MCF 10A (cell line): ENCODE measurements around the gene KRT27. TPM values are rescaled to one million over a fixed set of nuclear protein-coding genes. Genes with fewer than 3 reads are reported as not detected.
"Not testable (repeated sequence)": the region's sequence is repeated elsewhere in the genome, so short reads cannot be mapped to it uniquely, and the experiment has no call there.

Experiments
- BruUV-seq: library from RNA; stranded (reverse); fragments of 400-500 nt; replicated peaks from 2 replicates; lab custom pipeline; 2021; lab: Mats Ljungman, UMichigan
- CTCF ChIA-PET: fragments of 300-600 bp; sonication (Branson Sonifier 250); formaldehyde crosslinking; extraction: SDS; loops from one replicate; lab custom pipeline; 2021; ENCODE audit warnings: antibody characterized with exemption, inconsistent platforms; lab: Yijun Ruan, JAX
- POLR2A ChIA-PET: fragments of 300-600, 350-650 bp; sonication (Branson Sonifier 250); formaldehyde crosslinking; extraction: SDS; loops from one replicate; lab custom pipeline; 2020; ENCODE audit warnings: antibody characterized with exemption, inconsistent platforms; lab: Yijun Ruan, JAX
- DNase-seq: peaks from one replicate; pipeline ENCODE4 v3.0.0-alpha.2; 2018; ENCODE audit not compliant: unreplicated experiment
- H3K27ac Mint-ChIP-seq: one replicate; pipeline ENCODE4 v1.8.0; 2022; ENCODE audit warnings: mild to moderate bottlenecking, low read depth, mixed read lengths; ENCODE audit not compliant: unreplicated experiment
- H3K27me3 Mint-ChIP-seq: one replicate; pipeline ENCODE4 v1.8.0; 2022; ENCODE audit warnings: mixed read lengths; ENCODE audit not compliant: insufficient read depth, unreplicated experiment
- H3K36me3 Mint-ChIP-seq: one replicate; pipeline ENCODE4 v1.8.0; 2022; ENCODE audit warnings: mild to moderate bottlenecking, moderate library complexity, mixed read lengths; ENCODE audit not compliant: insufficient read depth, unreplicated experiment
- H3K4me1 Mint-ChIP-seq: one replicate; pipeline ENCODE4 v1.8.0; 2022; ENCODE audit warnings: mixed read lengths; ENCODE audit not compliant: insufficient read depth, unreplicated experiment
- H3K4me3 Mint-ChIP-seq: one replicate; pipeline ENCODE4 v1.8.0; 2022; ENCODE audit warnings: mild to moderate bottlenecking, moderate library complexity, mixed read lengths; ENCODE audit not compliant: unreplicated experiment
- H3K9me3 Mint-ChIP-seq: one replicate; pipeline ENCODE4 v1.8.0; 2022; ENCODE audit warnings: mixed read lengths; ENCODE audit not compliant: unreplicated experiment
- CTCF ChIP-seq: fragments of 200-600 bp; IDR thresholded peaks from one replicate; pipeline ENCODE4 v1.8.0; 2022; ENCODE audit warnings: antibody characterized with exemption, mild to moderate bottlenecking; ENCODE audit not compliant: unreplicated experiment
- intact Hi-C: fragments of 100-400 bp; cut with micrococcal nuclease; formaldehyde crosslinking; loops from 2 replicates; pipeline ENCODE4 v1.14.1; 2022
- total RNA-seq: library from RNA; stranded (reverse); gene quantifications from 2 replicates; pipeline ENCODE4 v1.2.3, GENCODE V29; 2022

Gene KRT27
- total RNA-seq, 1 experiment from 2014 or later, result not detected

- no peak within 1 kb of the TSS for H3K4me3 Mint-ChIP-seq
- BruUV-seq, result no TSS peak
- intact Hi-C loops, result no loop called here
- H3K9me3 Mint-ChIP-seq, result peaks cover 19% of the 10 kb centered on the region
- H3K36me3 Mint-ChIP-seq, result no peaks in the 10 kb centered on the region
- no peak for DNase-seq
- TF ChIP-seq CTCF, result no peak
- H3K27me3 Mint-ChIP-seq, result peaks cover 67% of the 10 kb centered on the region
- no peaks in the 10 kb centered on the region for H3K4me1 Mint-ChIP-seq
- ChIA-PET CTCF (no interaction called here), POLR2A (no interaction called here)
- no peak within 1 kb of the TSS for H3K27ac Mint-ChIP-seq
Observed at GRCh38 chr17:40755231-40755630, 27.1 kb downstream of the KRT27 start, which contains the start of gene KRT25. Gene KRT25 (minus strand): TSS chr17:40755331. CDS start chr17:40755271, 60 bp downstream.

GRCh38 chr17:40753804-40754203 lies 28.5 kb downstream of the KRT27 start:
- Mint-ChIP-seq H3K27me3 (peaks cover 67% of the 10 kb centered on the region), H3K4me1 (no peaks in the 10 kb centered on the region), H3K4me3 (no peak overlapping the region), H3K9me3 (peaks cover 8% of the 10 kb centered on the region), H3K36me3 (no peaks in the 10 kb centered on the region), H3K27ac (no peak overlapping the region)
- DNase-seq, result no peak
- POLR2A ChIA-PET, result interaction anchor here (1.0 to 1.6 kb wide), 2 partner anchors 8 to 257 kb away, joined by 4 to 6 read pairs; no protein-coding TSS in a partner anchor
- BruUV-seq, result no TSS peak
- no peak for TF ChIP-seq CTCF
- CTCF ChIA-PET, result interaction anchor here (0.7 kb wide), 1 partner anchor 10 kb away, joined by 3 read pairs; no protein-coding TSS in a partner anchor
- intact Hi-C loops, result no loop called here

GRCh38 chr17:40751065-40751464 lies 31.3 kb downstream of the KRT27 start:
- Mint-ChIP-seq H3K27me3 (peaks cover 64% of the 10 kb centered on the region), H3K36me3 (no peaks in the 10 kb centered on the region), H3K4me1 (no peaks in the 10 kb centered on the region), H3K27ac (no peak overlapping the region), H3K4me3 (no peak overlapping the region), H3K9me3 (no peaks in the 10 kb centered on the region)
- BruUV-seq, result no TSS peak
- CTCF ChIA-PET, result interaction anchor here (0.6 kb wide), 1 partner anchor 1197 kb away, joined by 3 read pairs; no protein-coding TSS in a partner anchor
- intact Hi-C loops, result no loop called here
- POLR2A ChIA-PET, result no interaction called here
- no peak for DNase-seq
- no peak for TF ChIP-seq CTCF

- H3K27ac Mint-ChIP-seq, result no peak overlapping the region
- BruUV-seq, result no TSS peak
- intact Hi-C loops, result no loop called here
- no peak overlapping the region for H3K4me3 Mint-ChIP-seq
- H3K36me3 Mint-ChIP-seq, result no peaks in the 10 kb centered on the region
- ChIA-PET POLR2A (no interaction called here), CTCF (interaction anchor here (0.6 to 0.7 kb wide), 2 partner anchors 42 to 1198 kb away, joined by 3 to 6 read pairs; no protein-coding TSS in a partner anchor)
- TF ChIP-seq CTCF, result no peak
- no peaks in the 10 kb centered on the region for H3K4me1 Mint-ChIP-seq
- no peak for DNase-seq
- H3K27me3 Mint-ChIP-seq, result peaks cover 64% of the 10 kb centered on the region
- H3K9me3 Mint-ChIP-seq, result no peaks in the 10 kb centered on the region
Observed at GRCh38 chr17:40750391-40750790, 32.0 kb downstream of the KRT27 start.

- intact Hi-C loops, H3K36me3 Mint-ChIP-seq, CTCF ChIA-PET, POLR2A ChIA-PET, H3K9me3 Mint-ChIP-seq, DNase-seq, H3K4me1 Mint-ChIP-seq, BruUV-seq, H3K4me3 Mint-ChIP-seq, H3K27ac Mint-ChIP-seq: not testable (repeated sequence)
- H3K27me3 Mint-ChIP-seq, result peaks cover 55% of the 10 kb centered on the region
Observed at GRCh38 chr17:40748666-40749065, 33.7 kb downstream of the KRT27 start.
